HuH-7.5 (cell line): ENCODE measurements around the gene PIK3AP1.
A peak's percentile ranks its signal among the peaks of the same experiment; 100 is the strongest.
"Not testable (repeated sequence)": the region's sequence is repeated elsewhere in the genome, so short reads cannot be mapped to it uniquely, and the experiment has no call there.

Experiments used
- DNase-seq: peaks from one replicate; pipeline ENCODE4 v3.0.0; 2011; ENCODE audit warnings: low spot score

Gene PIK3AP1

DNA sequence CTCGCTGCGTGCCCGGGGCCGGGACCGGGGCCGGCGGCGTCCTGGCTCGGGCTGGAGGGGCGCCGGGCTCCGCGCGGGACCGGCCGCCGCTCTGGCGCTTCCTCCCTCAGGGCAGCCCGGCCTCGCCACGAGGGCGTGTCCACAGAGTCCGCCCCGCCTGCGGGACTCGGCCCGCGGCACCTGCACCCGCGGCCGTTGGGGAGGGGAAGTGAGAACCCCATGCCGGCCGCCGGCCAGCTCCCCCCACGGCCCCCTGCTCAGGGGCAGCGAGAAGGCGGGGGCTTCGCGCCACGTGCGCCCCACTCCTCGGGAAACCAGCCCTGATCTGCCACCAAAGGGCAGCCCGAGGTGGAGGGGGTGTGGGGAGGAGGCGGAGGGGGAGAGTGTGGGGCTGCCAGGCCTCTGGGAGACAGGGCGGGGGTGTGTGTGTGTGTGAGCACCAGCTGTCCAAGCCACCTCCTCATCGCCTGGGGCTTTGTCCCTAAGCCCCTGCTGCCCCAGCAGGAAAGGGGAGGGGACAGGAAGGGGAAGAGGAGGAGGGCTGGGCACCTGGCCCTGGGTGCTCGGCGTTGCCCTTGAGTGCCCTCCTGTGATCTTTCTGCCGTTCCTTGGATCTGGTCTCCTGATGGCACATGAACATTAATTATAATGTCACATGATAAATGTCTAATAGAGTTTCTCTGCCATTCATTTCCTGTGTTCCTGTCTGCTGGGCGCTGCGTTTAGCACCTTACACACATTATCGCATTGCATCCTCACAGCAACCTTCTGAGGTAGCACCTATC is at the start of gene PIK3AP1:
TSS of gene PIK3AP1 (minus strand) at position 93 of the 785 bp plus-strand sequence. CDS start 120 bp downstream, outside the sequence.
- peak; percentile 65 for DNase-seq

DNA sequence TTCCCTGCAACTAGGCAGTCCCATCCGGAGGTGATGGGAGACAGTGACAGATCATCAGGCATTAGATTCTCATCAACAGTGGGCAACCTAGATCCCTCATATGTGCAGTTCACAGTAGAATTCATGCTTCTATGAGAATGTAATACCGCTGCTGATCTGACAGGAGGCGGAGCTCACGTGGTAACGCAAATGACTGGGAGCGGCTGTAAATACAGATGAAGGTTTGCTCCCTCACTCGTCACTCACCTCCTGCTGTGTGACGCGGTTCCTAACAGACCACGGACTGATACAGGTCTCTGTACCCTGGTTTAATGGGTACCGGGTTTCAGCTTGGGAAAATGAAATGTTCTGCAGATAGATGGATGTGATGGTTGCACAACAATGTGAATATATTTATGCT is 47.8 kb upstream of the PIK3AP1 start:
- DNase-seq = no peak

DNA sequence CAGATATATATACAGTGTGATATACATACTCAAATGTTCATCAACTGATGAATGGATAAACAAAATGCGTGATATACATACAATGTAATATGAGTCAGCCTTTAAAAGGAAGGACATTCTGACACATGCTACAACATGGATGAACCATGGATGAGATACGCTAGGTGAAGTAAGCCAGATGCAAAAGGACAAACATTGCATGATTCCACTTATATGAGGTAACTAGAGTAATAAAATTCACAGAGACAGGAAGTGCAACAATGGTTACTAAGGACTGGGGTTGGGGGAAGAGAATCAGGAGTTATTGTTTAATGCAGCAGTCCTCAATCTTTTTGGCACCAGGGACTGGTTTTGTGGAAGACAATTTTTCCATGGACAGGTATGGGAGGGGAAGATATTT is 47.3 kb upstream of the PIK3AP1 start:
- DNase-seq = no peak

DNA sequence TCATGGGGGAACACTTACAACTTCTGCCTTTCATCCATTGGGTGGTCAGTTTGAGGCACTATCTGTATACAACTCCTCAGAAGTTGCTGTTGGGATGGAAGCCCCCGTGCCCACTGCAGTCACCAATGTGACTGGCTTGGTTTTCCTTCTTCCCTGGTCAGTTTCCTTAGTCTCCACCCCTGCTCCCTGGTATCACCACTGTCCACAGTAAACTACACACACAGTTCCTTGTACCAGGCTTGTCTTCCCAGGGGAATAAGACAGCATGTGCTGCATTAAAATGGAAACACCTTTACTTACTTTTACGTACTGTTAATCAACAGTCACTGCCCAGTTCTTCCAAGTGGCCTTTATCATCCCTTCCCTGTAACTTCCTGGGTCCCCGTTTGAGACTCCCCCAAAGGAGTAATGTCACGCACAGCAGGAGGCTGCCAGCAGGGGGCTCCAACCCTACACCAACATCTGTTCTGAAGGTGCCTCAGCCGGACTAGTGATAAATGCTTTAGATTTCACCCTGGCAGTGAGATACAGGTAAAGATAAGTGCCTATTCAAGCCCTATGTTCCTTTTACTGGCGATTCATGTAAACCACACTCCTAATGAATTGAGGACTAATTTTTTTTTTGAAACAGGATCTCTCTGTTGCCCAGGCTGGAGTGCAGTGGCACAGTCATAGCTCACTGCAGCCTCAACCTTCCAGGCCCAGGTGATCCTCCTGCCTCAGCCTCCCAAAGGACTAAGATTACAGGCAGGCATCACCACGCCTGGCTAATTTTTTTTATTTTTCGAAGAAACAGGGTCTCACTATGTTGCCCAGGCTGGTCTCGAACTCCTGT is 45.3 kb upstream of the PIK3AP1 start:
- DNase-seq = peak; percentile 70

DNA sequence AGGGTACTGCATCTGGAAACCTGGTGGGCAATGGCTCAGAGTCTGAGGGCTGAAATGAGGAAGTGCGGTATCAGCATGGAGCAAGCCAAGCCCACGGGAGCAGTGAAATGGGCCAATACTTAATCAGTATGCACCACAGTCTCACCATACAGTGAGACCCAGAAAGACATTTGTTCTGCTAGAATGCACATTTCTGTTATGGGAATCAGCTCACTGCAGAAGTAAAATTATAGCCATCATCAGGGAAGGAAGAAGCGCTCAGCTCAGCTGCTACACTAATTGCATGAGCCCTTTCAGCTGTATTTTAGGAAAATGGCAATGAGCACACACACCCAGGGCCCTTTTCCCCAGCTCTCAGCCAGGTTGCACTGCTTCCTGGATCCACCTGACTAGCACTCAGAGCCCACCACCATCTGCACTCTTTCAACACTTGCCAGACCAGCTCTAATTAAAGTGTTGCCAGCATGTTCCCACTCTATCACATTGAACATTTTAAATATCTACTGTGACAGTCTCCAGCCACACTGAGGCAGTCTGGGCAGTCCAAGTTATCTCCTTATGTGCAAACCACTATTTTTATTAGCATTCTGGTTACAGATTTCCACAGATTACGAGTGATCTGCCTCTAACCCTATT is 44.2 kb upstream of the PIK3AP1 start:
- no peak for DNase-seq

DNA sequence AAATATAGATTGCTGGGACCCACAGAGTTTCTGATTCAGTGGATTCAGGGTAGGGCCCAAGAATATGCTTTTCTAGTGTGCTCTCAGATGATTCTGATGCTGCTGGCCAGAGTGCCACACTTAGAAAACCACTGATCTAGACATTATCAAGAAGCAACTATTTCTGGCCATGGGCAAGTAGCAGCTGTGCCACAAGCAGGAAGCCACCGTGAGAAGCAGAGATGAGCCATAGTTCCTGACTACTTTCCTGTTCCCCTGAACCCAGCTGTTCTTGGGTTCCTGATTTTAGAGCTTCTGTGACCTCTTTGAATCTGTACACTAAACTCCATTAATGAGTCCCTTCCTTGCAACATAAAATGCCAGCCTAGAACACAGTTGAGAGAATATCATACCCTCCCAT is 38.1 kb upstream of the PIK3AP1 start:
- DNase-seq = no peak

DNA sequence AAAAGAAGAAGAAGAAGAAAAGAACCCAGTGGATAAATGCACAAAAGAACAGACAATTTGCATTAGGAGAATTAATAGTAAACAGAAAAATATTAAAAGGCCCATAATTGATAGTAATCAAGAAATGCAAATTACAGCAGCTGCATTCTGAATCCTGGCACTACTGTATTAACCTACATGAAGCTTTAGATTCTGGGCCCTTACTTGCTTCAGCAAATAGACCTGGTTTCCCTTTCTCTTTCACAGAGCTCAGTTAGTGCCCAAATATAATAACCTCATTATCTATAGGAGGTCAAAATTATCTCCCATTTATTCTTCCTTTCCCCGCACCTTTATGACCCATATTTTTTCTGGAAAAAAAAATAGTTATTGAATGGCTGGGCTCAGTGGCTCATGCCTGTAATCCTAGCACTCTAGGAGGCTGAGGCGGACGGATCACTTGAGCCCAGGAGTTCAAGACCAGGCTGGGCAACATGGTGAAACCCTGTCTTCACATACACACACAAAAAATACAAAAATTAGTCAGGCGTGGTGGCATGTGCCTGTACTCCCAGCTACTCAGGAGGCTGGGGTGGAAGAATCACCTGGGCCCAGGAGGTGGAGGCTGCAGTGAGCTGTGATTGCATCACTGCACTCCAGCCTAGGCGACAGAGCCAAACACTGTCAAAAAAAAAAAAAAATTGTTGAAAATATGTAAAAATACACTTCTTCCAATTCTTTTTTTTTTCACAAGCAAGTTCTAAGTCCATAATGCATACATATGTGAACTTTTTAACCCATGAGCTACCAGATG is 36.0 kb upstream of the PIK3AP1 start:
- no peak for DNase-seq

DNA sequence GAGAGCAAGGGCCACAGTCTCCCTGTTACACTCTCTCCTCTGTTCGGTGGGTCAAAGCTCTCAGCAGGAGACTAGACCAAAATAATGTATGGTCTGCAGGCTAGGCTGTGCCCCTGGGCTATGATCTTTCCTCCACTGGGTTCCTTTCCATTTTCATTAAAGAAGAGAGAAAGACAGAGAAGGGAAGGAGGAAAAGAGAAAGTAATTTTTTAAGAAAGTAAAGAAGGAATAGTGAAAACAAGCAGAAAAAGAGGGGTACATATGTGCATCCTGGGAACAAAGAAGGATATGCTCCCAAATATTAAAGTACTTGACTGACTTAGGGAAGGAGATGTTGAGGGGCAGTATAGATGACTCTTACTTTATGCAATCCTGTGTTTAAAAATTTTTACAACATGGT is 33.6 kb upstream of the PIK3AP1 start:
- no peak for DNase-seq

DNA sequence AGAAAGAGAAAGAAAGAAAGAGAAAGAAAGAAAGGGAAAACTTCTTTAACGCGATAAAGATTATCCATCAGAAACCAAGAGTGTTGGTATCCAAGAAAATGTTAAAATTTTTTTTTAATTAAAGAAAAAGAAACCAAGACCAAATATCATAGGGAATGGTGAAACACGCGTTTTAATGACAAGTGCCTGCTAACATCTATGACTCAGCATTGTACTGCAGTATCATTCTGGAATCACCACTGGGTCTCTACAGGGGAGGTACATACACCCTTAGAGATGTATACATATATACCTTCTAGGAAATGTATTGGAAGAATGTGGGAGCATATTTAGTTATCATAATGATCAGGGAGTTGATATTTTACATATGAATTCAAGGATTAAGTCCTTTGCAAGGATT is 32.1 kb upstream of the PIK3AP1 start:
- DNase-seq = no peak

DNA sequence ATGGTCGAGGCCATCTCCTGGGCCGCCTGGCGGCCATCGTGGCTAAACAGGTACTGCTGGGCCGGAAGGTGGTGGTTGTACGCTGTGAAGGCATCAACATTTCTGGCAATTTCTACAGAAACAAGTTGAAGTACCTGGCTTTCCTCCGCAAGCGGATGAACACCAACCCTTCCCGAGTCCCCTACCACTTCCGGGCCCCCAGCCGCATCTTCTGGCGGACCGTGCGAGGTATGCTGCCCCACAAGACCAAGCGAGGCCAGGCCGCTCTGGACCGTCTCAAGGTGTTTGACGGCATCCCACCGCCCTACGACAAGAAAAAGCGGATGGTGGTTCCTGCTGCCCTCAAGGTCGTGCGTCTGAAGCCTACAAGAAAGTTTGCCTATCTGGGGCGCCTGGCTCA is 30.0 kb upstream of the PIK3AP1 start:
- not testable (repeated sequence) for DNase-seq

- no peak for DNase-seq
Observed at GRCh38 chr10:96747734-96748550, 27.6 kb upstream of the PIK3AP1 start.

GRCh38 chr10:96746503-96746902 is 26.2 kb upstream of the PIK3AP1 start:
- no peak for DNase-seq

GRCh38 chr10:96745950-96746349 is 25.6 kb upstream of the PIK3AP1 start:
- no peak for DNase-seq

DNA sequence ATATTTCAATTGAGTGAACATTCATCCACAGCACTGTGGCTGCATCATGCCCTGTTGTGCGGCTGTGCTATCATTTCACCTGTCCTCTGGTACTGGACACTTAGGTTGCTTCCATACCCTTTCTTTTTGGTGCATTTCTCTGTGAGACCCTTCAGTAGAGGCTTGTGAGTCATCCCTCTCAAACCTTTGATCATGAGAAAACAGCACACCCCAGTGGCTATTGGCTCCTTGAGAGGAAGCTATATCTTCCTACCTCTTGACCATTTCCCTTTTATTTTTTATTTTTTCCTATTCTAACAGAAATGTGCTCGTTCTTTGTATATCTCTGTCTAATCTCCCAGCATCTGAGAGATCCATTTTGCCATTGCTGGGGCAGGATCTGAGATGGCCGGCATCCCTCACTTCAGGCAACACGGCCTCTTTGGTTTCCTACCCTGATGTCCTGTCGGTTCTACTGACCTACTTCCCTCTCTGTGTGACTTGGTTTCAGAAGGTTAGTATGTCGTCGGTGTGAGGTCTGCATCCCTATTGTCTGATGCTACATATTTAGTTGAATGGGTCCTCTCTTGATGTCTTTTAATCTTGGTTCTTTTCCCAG is 23.8 kb upstream of the PIK3AP1 start:
- no peak for DNase-seq

DNA sequence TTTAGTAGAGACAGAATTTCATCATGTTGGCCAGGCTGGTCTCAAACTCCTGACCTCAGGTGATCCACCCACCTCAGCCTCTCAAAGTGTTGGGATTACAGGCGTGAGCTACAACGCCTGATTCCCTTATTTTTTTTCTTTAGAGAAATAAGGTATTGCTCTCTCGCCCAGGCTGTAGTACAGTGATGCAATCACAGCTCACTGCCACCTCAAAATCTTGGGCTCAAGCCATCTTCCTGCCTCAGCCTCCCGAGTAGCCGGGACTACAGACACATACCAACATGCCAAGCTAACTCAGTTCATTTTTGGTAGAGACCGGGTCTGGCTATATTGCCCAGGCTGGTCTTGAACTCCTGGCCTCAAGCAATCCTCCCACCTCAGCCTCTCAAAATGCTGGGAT is 21.2 kb upstream of the PIK3AP1 start:
- not testable (repeated sequence) for DNase-seq

- DNase-seq = no peak
Observed at GRCh38 chr10:96740579-96741281, 20.4 kb upstream of the PIK3AP1 start.

DNA sequence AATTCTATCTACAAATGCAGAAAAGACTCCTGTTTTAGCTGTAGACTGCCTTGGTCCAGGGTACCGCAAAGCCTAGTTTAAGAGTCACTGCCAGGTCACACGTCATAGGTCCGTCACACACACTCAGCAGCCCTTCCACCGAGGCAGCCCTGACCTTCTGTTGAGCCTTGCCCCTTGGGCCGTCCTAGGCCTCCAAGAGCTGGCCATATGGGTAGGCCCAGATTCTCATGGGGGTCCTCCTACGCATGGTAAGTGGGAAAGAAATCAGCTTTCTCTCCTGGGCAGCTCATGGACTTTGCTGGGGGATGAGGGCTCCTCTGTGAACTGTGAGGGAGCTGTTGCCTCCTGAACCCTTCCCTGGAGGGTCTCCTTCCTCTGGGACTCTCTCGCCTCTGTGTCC is 19.8 kb upstream of the PIK3AP1 start:
- DNase-seq = no peak

- DNase-seq = not testable (repeated sequence)
Observed at GRCh38 chr10:96737307-96737902, 17.1 kb upstream of the PIK3AP1 start.

- DNase-seq = no peak
Observed at GRCh38 chr10:96724621-96725020, 4.3 kb upstream of the PIK3AP1 start.

DNA sequence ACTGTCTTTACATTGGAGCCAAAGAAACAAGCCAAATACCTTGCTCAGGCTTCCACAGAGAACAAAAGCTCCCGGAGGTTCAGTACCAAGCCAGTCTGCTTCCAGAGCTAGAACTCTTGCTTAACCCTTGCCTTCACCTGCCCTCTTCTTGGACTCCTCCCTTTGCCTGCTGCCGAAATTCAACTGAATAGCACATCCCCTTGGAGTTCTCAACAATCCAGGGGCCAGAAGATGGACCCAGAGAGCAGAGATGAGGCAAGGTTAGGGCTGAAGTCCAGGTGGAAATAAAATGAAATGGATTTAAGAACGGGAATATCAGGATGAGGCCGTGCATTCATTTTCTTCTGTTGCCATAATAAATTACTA is 876 bp upstream of the PIK3AP1 start:
- DNase-seq = peak; percentile 34
